Activated naive CD4-positive, alpha-beta T cell treated with anti-CD3 and anti-CD28 coated beads, Interleukin-2, amount 50 U/mL, for 16 hours (primary cell): ENCODE measurements around the gene SLC9A7.
A peak's percentile ranks its signal among the peaks of the same experiment; 100 is the strongest.

Source experiments
- DNase-seq: peaks from one replicate; pipeline ENCODE4 v3.0.0-alpha.2; 2020

Gene SLC9A7

GRCh38 chrX:46703980-46704379 is 54.9 kb downstream of the SLC9A7 start:
- DNase-seq = no peak

GRCh38 chrX:46698691-46699090 is 60.2 kb downstream of the SLC9A7 start:
- DNase-seq = no peak

- DNase-seq = no peak
Measured at GRCh38 chrX:46695491-46695890, 63.4 kb downstream of the SLC9A7 start.

GRCh38 chrX:46694549-46694948 is 64.4 kb downstream of the SLC9A7 start:
- no peak for DNase-seq

GRCh38 chrX:46693149-46693548 is 65.8 kb downstream of the SLC9A7 start:
- no peak for DNase-seq

GRCh38 chrX:46690818-46691217 is 68.1 kb downstream of the SLC9A7 start:
- no peak for DNase-seq

- no peak for DNase-seq
Measured at GRCh38 chrX:46687619-46688018, 71.3 kb downstream of the SLC9A7 start.

DNA sequence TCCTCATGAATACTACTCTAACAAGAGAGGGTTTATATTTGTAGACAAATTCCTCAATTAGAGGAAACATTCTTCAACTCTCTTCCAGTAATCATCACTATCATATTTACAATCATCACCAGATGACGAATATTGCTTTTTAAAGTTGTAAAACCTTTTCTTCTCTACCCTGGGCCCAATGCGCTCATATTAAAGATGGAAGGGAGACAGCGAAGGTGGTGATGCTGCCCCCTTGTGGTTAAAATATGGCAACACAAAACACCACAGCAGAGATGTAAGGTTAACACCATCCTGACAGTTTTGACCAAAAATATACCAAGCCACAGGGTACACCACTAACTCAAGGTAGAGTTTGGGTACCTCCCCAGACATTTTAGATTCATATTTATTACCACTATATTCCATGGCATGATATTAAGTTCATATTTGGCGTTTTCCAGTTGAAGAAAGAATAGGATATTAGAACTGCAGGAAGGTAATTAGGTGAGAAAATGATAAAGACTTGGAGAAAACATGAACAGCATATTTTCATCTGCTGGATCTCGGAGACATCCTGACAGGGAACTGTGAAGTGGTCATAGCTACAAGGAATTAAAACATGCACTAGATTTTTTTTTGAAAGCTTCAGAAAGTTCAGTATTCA is 72.8 kb downstream of the SLC9A7 start:
- DNase-seq = peak; percentile 17

GRCh38 chrX:46683048-46683447 is 75.9 kb downstream of the SLC9A7 start:
- DNase-seq = no peak

- no peak for DNase-seq
Measured at GRCh38 chrX:46681849-46682248, 77.1 kb downstream of the SLC9A7 start.

DNA sequence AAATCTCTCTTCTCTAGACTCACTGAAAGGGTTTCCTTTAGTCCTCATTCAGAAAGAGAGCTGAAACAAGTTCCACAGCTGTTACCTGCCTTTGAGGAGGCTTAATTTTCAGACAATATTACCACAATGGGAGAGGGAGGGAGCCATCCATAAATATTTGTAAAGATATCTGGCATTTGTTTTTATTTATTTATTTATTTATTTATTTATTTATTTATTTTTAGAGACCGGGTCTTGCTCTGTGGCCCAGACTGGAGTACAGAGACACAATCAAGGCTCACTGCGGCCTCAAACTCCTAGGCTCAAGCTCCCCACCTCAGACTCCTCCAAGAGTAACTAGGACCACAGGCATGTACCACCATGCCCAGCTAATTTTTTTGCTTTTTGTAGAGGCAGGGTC is 80.7 kb downstream of the SLC9A7 start:
- DNase-seq = no peak

DNA sequence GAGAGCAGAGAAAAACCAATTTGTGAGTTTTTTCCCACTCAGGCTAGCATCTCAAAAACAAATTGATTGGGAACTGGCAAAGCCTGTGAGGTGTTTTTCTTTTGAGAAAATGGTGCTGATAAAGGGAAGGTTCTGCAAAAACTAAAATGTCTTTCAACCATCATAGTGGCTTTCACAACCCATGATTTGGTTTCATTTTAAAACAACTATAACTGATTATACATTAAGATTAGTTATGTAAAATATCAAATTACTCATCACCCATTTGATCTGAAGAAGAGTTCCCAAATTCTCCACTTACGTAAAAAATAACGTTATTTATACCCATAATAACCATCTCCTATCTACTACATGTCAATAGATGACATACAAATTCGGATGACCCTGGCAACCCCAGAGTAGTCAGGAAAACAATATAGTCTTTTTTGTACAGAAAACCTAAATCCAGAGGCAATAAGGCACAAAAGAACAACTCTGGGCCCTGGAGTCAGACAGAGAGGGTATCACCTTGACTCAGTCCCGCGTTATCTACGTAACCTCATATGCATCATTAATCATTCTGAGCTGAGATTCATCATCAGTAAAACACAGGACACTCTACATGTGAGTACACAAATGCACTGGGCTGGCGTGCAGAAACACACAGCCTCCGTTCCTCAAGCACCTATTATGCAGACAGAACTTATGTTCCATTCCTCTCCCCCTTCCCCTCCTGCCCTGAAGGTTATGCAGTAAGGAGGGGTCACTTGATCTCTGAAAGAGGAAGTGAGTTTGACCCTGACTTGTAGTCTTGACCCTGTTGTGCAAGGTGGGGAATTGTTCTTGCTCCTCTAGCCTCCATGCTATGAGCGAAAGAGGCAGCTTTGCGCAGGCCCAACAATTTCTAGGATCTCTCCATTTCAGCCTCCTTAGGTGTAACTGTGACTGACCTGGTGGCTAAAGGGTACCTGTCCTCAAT is 82.2 kb downstream of the SLC9A7 start:
- DNase-seq = no peak

GRCh38 chrX:46673620-46674359 is 85.1 kb downstream of the SLC9A7 start:
- DNase-seq = no peak

DNA sequence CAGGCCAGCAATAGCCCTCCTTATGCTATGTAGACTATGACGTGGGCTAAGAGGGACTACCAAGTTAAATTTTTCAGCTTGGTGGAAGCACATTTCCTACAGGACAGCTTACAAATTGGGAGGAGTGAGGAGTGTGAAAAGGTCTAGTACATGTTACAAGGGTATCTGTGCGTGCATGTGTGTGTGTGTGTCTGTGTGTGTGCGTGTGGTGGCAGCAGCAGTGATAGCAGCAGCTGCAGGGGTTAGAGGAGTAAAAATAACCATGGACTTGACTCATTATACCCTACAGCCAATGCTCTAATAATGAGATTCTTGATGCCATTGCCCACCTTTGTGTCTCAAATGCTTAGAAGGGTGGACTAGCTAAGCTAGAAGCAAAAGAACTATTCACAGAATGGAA is 88.6 kb downstream of the SLC9A7 start:
- no peak for DNase-seq

DNA sequence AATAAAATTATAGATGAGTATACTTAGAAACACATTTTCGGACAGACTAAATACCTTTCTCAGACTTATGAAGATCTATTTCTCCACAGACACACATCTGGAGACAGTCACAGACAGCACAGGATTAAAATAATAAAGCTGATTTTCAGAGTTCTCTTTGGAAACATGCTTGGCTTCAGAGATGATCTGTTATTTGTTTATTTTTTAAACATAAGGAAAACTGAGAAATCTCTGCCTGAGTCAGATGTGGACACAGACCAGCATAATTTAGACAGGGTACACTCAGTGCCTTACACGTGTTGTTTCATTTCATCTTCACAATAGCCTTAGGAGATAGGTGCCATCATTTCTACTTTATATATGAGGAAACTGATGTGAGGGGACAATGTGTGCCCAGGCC is 92.1 kb downstream of the SLC9A7 start:
- DNase-seq = no peak

- peak; percentile 9 for DNase-seq
Measured at GRCh38 chrX:46665232-46666152, 93.4 kb downstream of the SLC9A7 start.

- no peak for DNase-seq
Measured at GRCh38 chrX:46662188-46662958, 96.5 kb downstream of the SLC9A7 start.

DNA sequence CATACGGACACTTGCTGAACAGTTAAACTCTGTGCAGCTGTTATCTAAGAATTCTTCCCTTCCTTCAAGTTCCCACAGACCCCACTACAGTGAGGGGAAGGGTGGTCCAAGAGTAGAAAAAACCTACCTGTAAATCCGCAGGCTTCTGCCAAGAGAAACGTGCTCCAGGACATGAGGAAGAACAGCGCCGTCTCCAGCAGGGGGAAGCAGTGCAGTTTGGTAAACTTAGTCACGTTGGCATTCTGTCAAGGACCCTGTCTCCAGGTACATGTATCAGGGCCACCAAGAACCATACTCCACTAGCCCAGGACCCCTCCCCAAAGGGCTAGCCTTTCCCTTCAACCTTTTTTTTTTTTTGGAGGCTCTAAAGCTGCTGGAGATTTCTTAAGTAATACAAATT is 105.4 kb downstream of the SLC9A7 start:
- no peak for DNase-seq

- DNase-seq = no peak
Measured at GRCh38 chrX:46649421-46650260, 109.3 kb downstream of the SLC9A7 start.

- DNase-seq = no peak
Measured at GRCh38 chrX:46648660-46649059, 110.3 kb downstream of the SLC9A7 start.

DNA sequence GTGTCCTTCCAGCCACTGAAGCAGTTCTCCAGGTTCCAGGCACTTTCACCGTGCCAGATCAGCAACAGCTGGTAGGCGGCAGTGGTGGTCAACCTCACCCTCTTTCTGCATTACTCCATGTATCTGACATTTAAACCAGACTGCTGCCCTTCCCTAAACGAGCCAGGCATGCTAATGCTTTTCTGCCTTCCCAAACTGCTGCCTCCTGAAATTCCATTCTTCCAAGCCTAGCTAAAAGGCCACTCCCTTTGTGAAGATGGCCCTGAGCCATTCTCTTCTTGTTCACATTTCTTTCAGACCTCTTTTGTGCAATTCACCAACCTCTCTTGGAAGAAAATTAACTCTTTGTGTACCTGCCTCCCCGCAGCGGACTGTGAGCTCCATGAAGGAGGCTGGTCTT is 111.7 kb downstream of the SLC9A7 start:
- no peak for DNase-seq
